Glomerular visceral epithelial cell (primary cell): ENCODE data around the gene ANKS1B.

Source experiments
- DNase-seq: peaks from one replicate; pipeline ENCODE4 v3.0.0-alpha.2; 2016; ENCODE audit errors: extremely low spot score

ANKS1B gene

DNA sequence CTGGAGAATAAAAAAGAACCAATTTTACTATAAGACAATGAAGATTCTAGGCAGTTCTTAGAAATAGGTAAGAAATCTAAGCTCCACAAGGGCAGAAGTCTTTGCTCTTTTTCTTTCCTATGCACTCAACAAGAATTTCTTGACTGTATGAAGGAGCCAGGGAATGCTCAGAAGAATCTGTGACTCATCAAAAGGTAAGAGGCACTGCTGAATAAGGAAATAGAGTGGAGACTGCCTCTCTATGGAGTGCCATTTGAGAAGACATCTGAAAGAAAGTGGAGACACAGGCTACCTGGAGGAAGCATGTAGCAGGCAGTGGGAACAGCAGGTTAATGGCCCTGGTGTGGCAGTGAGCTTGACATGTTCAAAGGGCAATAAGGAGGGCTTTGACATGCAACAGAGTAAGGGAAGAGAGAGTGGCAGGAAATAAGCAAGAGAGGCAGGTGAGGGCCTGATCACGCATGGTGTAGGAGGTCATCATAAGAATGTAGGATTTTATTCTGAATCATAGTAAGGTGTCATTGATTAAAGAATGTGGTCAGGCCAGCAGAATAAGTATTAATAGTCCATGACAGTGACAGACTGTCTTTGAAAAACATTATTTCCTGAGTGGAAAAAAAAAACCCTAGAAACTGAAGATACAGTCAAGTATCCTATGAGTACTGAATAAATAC is 783.9 kb downstream of the ANKS1B start:
- DNase-seq, result no peak

GRCh38 chr12:99195474-99195873 is 789.3 kb downstream of the ANKS1B start:
- DNase-seq, result no peak

GRCh38 chr12:99192489-99192888 is 792.2 kb downstream of the ANKS1B start:
- DNase-seq, result no peak

DNA sequence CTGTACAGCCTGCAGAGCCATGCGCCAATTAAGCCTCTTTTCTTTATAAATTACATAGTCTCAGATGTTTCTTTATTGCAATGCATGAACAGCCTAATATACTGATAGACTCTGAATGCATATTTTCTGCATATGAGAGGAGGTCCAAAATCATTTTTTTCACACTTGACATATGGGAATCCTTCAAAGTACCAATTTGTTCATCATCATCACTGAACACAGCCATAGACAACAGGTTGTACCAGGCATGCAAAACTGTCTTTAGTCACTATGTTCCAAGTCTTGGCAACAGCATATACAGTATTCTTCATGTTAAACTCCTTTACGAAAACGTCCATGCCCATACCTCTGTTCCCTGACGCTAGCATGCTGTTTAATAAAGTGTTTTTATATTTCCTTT is 807.9 kb downstream of the ANKS1B start:
- no peak for DNase-seq

DNA sequence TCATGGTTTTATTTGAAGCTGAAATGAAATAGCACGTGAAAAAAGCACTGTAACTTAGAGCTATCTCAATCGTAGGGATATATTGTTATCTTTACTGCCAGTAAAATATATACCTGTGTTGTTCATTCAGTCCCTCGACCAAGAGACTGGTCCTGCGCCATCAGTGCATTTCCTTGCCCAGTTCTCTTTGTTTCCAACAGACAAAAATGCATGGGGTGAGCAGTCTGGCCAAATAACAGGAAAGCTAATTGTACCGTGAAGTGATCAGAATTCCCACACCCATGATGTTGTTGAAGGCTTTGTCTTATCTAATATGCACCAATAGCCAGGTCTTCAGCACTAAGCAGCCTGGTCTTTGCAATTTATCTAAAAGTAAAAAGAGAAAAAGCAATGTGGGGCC is 814.3 kb downstream of the ANKS1B start:
- no peak for DNase-seq

DNA sequence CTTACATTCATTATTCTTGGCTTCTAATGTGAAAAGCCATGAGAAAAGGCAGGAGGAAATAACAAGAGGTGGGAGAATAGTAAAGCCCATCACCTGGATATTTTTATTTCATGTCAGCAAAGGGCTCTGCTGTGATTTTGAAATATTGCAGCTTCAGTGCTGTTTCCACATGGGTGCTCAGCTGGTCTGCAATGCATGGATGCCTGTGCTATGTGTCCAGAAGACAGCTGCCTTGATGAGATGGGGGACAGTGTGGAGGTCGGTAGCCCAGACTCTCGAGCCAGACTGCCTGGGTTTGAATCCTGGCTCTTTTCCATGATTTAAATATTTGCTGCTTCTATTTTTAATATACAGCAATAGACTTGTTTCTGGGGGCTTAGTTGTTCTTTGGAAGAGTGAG is 814.7 kb downstream of the ANKS1B start:
- no peak for DNase-seq

GRCh38 chr12:99157946-99158345 is 826.8 kb downstream of the ANKS1B start:
- no peak for DNase-seq

- no peak for DNase-seq
Measured at GRCh38 chr12:99154983-99155336, 829.8 kb downstream of the ANKS1B start.

DNA sequence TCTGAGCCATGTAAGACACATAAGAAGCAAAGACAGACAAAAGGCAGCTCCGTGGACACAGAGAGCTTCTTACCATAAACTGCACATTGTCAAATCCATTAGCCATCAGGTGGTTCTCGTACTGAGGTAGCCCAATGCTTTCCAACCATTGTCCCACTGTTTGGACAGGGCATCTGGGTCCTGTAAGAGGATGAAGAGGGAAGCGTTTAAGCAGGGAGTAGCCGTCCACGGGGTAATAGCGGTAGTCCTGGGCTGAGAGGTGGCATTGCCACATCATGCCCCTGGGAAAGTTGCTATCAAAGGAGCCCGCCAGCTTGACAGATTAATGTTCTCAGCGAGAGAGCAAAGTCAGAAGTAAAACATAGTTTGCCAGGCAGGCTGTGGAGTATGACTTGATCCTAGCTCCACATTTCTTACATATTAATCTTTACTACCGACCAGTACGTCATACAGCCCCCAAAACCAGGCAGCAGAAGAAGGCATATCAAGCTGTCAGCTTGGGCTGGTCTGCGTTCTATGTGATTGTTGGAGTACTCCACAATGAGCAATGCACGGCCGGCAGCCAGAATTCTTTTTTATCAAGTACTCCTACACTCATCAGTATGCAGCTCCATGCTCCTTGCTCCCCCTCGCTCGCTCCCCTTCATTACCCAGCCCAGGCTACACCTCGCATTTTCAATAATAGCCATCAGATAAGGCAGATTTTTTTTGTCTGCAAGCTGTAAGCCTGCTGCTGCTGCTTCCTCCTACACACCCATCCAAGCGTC is 830.3 kb downstream of the ANKS1B start:
- no peak for DNase-seq

GRCh38 chr12:99153293-99153692 is 831.4 kb downstream of the ANKS1B start:
- no peak for DNase-seq

DNA sequence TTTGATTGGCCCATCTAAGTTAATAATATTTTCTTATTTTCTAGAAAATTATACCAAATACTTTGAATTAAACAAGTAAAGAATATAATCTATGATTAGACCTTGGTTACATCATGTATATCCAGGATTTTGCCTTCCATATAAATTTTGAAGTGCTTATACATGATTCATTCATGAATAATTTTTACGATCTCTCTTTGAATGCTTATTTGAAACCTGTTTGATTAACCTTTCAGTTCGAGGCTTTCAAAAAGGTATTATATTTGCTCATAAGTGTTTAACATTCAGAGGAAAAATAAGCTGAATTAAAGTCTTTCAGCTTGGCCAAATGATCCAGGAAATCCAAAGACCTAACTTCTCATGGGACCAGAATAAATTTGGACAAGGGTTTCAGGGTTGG is 832.4 kb downstream of the ANKS1B start:
- DNase-seq, result no peak

- no peak for DNase-seq
Measured at GRCh38 chr12:99151744-99152143, 833.0 kb downstream of the ANKS1B start.

- no peak for DNase-seq
Measured at GRCh38 chr12:99147130-99147529, 837.6 kb downstream of the ANKS1B start.

- DNase-seq, result no peak
Measured at GRCh38 chr12:99146730-99147129, 838.0 kb downstream of the ANKS1B start.

GRCh38 chr12:99146185-99146584 is 838.6 kb downstream of the ANKS1B start:
- no peak for DNase-seq

DNA sequence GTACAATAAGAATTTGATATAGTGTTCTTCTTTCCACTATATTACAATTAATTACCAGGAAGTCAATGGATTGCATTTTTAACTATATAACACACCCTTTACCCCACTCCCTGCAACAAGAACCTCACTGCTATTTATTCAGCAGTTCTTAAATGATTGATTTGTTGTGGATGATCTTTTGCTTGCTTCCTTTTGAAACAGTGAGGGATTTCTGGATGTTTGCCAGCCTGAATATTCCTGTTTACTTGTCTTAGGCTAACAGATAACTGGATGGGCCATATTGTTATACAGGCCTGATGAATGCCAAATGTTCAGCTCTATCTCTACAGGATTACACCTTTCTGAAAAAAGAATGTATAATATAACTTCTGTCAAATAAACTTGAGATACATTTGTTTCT is 842.1 kb downstream of the ANKS1B start:
- DNase-seq, result no peak

DNA sequence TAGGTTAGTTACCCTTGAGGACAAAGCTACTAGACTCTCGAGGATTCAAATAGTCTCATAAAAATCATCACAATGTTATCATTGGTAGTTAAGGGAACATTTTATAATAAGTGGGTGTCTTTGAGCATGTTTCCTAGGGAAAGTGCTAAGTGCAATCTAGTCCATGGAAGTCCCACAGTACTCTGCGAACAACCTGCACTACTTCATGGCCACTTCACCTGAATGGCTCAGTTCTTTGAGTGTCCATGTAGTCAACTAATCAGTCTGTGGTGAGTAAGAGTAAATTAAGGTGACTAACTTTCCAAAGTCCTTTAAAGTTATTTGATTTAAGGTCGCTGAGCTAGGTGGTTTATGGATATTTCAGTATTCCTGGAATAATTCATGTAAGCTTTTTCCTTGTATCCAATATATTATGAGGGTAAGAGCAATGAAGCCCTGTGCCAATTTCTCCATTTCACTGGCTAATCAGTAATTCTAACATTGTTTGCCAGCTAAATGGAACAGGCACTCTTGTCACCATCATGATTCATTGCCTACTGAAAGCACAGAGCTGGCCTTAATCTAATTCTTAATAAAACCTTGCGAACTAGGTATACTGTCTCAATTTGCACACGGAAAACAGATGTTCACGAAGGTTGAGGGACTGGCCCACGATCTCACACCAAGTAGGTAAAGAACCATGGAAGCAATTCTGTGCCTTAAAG is 844.6 kb downstream of the ANKS1B start:
- no peak for DNase-seq

GRCh38 chr12:99138393-99138792 is 846.3 kb downstream of the ANKS1B start:
- DNase-seq, result no peak

DNA sequence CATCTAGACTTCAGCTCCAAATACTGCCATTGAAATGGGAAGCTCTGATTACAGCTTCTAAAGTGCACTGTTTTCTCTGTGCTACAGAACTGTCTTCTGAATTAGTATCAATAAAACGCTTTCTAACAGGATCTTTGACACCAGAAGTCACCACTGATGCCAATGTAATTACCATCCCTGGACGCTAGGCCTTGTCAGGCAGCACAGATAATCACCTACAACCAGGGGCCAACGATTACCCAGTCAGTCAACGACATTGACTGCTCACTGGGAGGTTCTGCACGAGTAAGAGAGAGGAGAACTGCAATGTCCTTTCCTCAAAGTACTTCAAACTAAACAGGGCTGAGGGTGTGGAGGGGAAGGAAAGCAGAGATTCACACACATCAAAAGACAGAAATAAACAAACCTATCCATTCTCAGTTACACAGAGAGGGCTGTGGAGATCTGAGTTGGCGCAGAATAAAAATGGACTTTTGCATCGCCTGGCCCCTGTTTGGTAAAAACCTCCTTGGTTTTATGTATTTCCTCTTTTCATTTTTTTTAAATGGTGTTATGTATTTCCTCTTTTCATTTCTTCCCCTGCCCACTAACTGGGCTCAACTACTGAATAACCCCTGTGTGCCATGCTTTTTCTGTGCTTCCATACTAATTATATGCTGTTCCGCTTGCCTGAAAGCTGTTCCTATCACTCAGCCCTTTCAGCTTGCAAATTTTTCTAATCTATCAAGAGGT is 847.4 kb downstream of the ANKS1B start:
- no peak for DNase-seq

GRCh38 chr12:99136516-99136915 is 848.2 kb downstream of the ANKS1B start:
- no peak for DNase-seq

- DNase-seq, result no peak
Measured at GRCh38 chr12:99135376-99135775, 849.4 kb downstream of the ANKS1B start.

GRCh38 chr12:99133401-99133800 is 851.3 kb downstream of the ANKS1B start:
- DNase-seq, result no peak
